Stimulated activated CD8-positive, alpha-beta memory T cell treated with anti-CD3 and anti-CD28 coated beads, Interleukin-7, amount 100 ng/mL, for 1 hour (primary cell): Measurements from ENCODE around the gene IFNL2.
"Not testable (repeated sequence)": the region's sequence is repeated elsewhere in the genome, so short reads cannot be mapped to it uniquely, and the experiment has no call there.

Experiments used
- DNase-seq, 2 donors: peaks; one replicate each; pipeline ENCODE4 v3.0.0-alpha.2; 2020; ENCODE audit warnings: low read depth in 2 of 2

Gene IFNL2

GRCh38 chr19:39253374-39254149 lies 14.6 kb upstream of the IFNL2 start:
- DNase-seq: no peak

GRCh38 chr19:39254531-39255345 lies 13.5 kb upstream of the IFNL2 start:
- DNase-seq: no peak

- no peak for DNase-seq
These were observed 11.0 kb upstream of the IFNL2 start for GRCh38 chr19:39257227-39257626.

GRCh38 chr19:39261704-39262103 lies 6.5 kb upstream of the IFNL2 start:
- DNase-seq: no peak

GRCh38 chr19:39262496-39262895 lies 5.7 kb upstream of the IFNL2 start:
- no peak for DNase-seq

GRCh38 chr19:39263912-39264305 lies 4.3 kb upstream of the IFNL2 start:
- DNase-seq: no peak

GRCh38 chr19:39264306-39265290 lies 3.6 kb upstream of the IFNL2 start:
- DNase-seq: no peak

- no peak for DNase-seq
These were observed 2.8 kb upstream of the IFNL2 start for GRCh38 chr19:39265321-39265916.

- DNase-seq: not testable (repeated sequence)
These were observed 481 bp downstream of the IFNL2 start for GRCh38 chr19:39268531-39269223.

- DNase-seq: not testable (repeated sequence)
These were observed 1.2 kb downstream of the IFNL2 start for GRCh38 chr19:39269369-39269768.

GRCh38 chr19:39270036-39270871 lies 2.1 kb downstream of the IFNL2 start:
- no peak for DNase-seq

- not testable (repeated sequence) for DNase-seq
These were observed 5.7 kb downstream of the IFNL2 start for GRCh38 chr19:39273859-39274258.

GRCh38 chr19:39275578-39275977 lies 7.4 kb downstream of the IFNL2 start:
- no peak for DNase-seq

GRCh38 chr19:39276740-39277139 lies 8.5 kb downstream of the IFNL2 start:
- DNase-seq: no peak

GRCh38 chr19:39277598-39277997 lies 9.4 kb downstream of the IFNL2 start:
- DNase-seq: no peak

- no peak for DNase-seq
These were observed 13.8 kb downstream of the IFNL2 start for GRCh38 chr19:39282021-39282420.

GRCh38 chr19:39284032-39284431 lies 15.8 kb downstream of the IFNL2 start:
- DNase-seq: no peak

GRCh38 chr19:39293394-39293793 lies 25.2 kb downstream of the IFNL2 start:
- no peak for DNase-seq

GRCh38 chr19:39296055-39296645 lies 28.0 kb downstream of the IFNL2 start, which contains the start of gene IFNL1:
Gene IFNL1, plus strand, starts transcription at chr19:39296407. Its CDS starts 15 bp downstream, at chr19:39296422.
- no peak for DNase-seq
